A673 (cell line): ENCODE results near the gene VIM. TPM values are rescaled to one million over a fixed set of nuclear protein-coding genes. Genes with fewer than 3 reads are reported as not detected.

Experiments
- BruUV-seq: library from RNA; stranded (reverse); fragments of 400-500 nt; replicated peaks from 2 replicates; lab custom pipeline; 2021; lab: Mats Ljungman, UMichigan
- CTCF ChIA-PET: fragments of 300-600 bp; sonication (Branson Sonifier 250); formaldehyde crosslinking; loops from one replicate; lab custom pipeline; 2022; ENCODE audit warnings: antibody characterized with exemption; lab: Charles Lee
- POLR2A ChIA-PET: fragments of 300-600 bp; sonication (Branson Sonifier 250); formaldehyde crosslinking; loops from one replicate; lab custom pipeline; 2022; ENCODE audit warnings: antibody characterized with exemption; ENCODE audit not compliant: low non-redundant PET; lab: Charles Lee
- DNase-seq: peaks from one replicate; pipeline ENCODE4 v3.0.0-alpha.2; 2015; ENCODE audit warnings: low spot score
- H3K27ac ChIP-seq: fragments of 200-600 bp; sonication (generic); 2 replicates; pipeline ENCODE4 v1.5.1; 2016; ENCODE audit warnings: mixed run types, low read depth, mild to moderate bottlenecking, mixed read lengths, antibody characterized with exemption, low read length; ENCODE audit not compliant: poor library complexity, severe bottlenecking
- H3K27me3 ChIP-seq: fragments of 200-600 bp; sonication (generic); replicated peaks from 2 replicates; pipeline ENCODE4 v1.6.1; 2017; ENCODE audit warnings: mixed run types, low read depth, mild to moderate bottlenecking, mixed read lengths, antibody characterized with exemption, low read length; ENCODE audit not compliant: insufficient read depth, poor library complexity
- H3K36me3 ChIP-seq: fragments of 200-600 bp; sonication (generic); 2 replicates; pipeline ENCODE4 v1.6.1; 2016; ENCODE audit warnings: mixed run types, mild to moderate bottlenecking, mixed read lengths, antibody characterized with exemption, low read length; ENCODE audit not compliant: insufficient read depth, poor library complexity, severe bottlenecking
- H3K4me1 ChIP-seq: fragments of 200-600 bp; sonication (generic); 2 replicates; pipeline ENCODE4 v1.6.1; 2017; ENCODE audit warnings: mixed run types, mild to moderate bottlenecking, mixed read lengths, antibody characterized with exemption, low read length; ENCODE audit not compliant: insufficient read depth, poor library complexity, severe bottlenecking
- H3K4me3 ChIP-seq: fragments of 200-600 bp; sonication (generic); 2 replicates; pipeline ENCODE4 v1.5.1; 2016; ENCODE audit warnings: low read depth, mixed run types, mild to moderate bottlenecking, mixed read lengths, low read length; ENCODE audit not compliant: poor library complexity, severe bottlenecking
- H3K9me3 ChIP-seq: fragments of 200-600 bp; sonication (generic); 2 replicates; pipeline ENCODE4 v1.6.1; 2016; ENCODE audit warnings: mixed run types, low read depth, mild to moderate bottlenecking, mixed read lengths, antibody characterized with exemption, low read length; ENCODE audit not compliant: poor library complexity, severe bottlenecking
- CTCF ChIP-seq: fragments of 300-800, 200-600 bp; sonication (generic); conservative IDR thresholded peaks from 2 replicates; pipeline ENCODE4 v1.5.1; 2017; ENCODE audit warnings: low read depth, mild to moderate bottlenecking, antibody characterized with exemption, low read length, moderate library complexity, mixed read lengths
- EZH2 ChIP-seq: fragments of 200-600 bp; sonication (generic); IDR thresholded peaks from 2 replicates; pipeline ENCODE4 v1.6.1; 2017; ENCODE audit warnings: borderline replicate concordance, low read depth, mild to moderate bottlenecking, mixed read lengths, antibody characterized with exemption, low read length; ENCODE audit not compliant: poor library complexity, severe bottlenecking
- intact Hi-C: fragments of 100-400 bp; cut with micrococcal nuclease; formaldehyde crosslinking; loops from one replicate; pipeline ENCODE4 v1.10.0; 2022; ENCODE audit not compliant: unreplicated experiment
- total RNA-seq: library from RNA; stranded (reverse); gene quantifications from 2 replicates; pipeline ENCODE4 v1.2.3, GENCODE V29; 2021

The VIM gene
- total RNA-seq, 1 experiment from 2014 or later, result 1,873 TPM

DNA sequence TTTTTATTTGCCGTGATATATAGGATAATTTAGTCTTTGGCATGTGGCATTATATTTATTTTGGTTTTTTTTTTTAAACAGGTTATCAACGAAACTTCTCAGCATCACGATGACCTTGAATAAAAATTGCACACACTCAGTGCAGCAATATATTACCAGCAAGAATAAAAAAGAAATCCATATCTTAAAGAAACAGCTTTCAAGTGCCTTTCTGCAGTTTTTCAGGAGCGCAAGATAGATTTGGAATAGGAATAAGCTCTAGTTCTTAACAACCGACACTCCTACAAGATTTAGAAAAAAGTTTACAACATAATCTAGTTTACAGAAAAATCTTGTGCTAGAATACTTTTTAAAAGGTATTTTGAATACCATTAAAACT is 9.1 kb downstream of the VIM start:
- DNase-seq, result no peak
- H3K9me3 ChIP-seq, result no peaks in the 10 kb centered on the region
- no peak for TF ChIP-seq EZH2
- H3K36me3 ChIP-seq, result peaks cover 63% of the 10 kb centered on the region
- ChIA-PET CTCF (no interaction called here), POLR2A (no interaction called here)
- no peak overlapping the region for H3K4me3 ChIP-seq
- BruUV-seq, result no TSS peak
- intact Hi-C loops, result no loop called here
- no peaks in the 10 kb centered on the region for H3K27me3 ChIP-seq
- no peak overlapping the region for H3K27ac ChIP-seq
- peaks cover 11% of the 10 kb centered on the region for H3K4me1 ChIP-seq

DNA sequence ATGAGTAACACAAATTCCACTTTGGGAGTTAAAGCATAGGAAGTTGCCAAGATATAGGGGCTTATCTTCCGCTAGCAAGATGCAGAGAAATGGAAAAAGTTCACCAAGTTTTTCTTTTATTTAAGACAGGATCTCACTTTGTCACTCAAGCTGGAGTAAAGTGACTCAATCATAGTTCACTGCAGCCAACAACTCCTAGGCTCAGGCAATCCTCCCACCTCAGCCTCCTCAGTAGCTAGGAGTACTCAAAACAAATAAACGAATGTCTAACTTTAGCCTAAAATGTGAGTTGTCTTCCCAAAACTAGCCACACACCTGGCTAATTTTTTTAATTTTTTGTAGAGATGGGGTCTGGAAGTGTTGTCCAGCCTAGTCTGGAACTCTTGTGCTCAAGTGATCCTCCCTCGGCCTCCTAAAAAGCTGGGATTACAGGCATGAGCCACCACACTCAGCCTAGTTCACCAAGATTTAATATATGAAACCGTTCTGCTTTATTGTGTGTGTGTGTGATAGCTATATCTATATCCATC is 9.9 kb downstream of the VIM start:
- Histone ChIP-seq H3K9me3 (no peaks in the 10 kb centered on the region), H3K27ac (no peak overlapping the region), H3K27me3 (no peaks in the 10 kb centered on the region), H3K36me3 (peaks cover 55% of the 10 kb centered on the region), H3K4me3 (no peak overlapping the region), H3K4me1 (peaks cover 4% of the 10 kb centered on the region)
- no peak for DNase-seq
- intact Hi-C loops, result no loop called here
- ChIA-PET CTCF (no interaction called here), POLR2A (interaction anchor here (0.6 kb wide), 1 partner anchor 406 kb away, joined by 3 read pairs; the partner anchor contains the start of gene STAM)
- no TSS peak for BruUV-seq
- no peak for TF ChIP-seq EZH2
- no peak for TF ChIP-seq CTCF

- BruUV-seq, result no TSS peak
- ChIA-PET POLR2A (interaction anchor here (0.6 kb wide), 1 partner anchor 405 kb away, joined by 3 read pairs; the partner anchor contains the start of gene STAM), CTCF (no interaction called here)
- Histone ChIP-seq H3K27me3 (no peaks in the 10 kb centered on the region), H3K36me3 (peaks cover 48% of the 10 kb centered on the region), H3K27ac (no peak overlapping the region), H3K4me1 (peaks cover 3% of the 10 kb centered on the region), H3K9me3 (no peaks in the 10 kb centered on the region), H3K4me3 (no peak overlapping the region)
- intact Hi-C loops, result no loop called here
- TF ChIP-seq EZH2 (no peak), CTCF (no peak)
- DNase-seq, result no peak
Observed at GRCh38 chr10:17238445-17239291, 10.6 kb downstream of the VIM start.
